K562 (cell line): Measurements from ENCODE around the gene CC2D2B. TPM values are rescaled to one million over a fixed set of nuclear protein-coding genes. Genes with fewer than 3 reads are reported as not detected.
A peak's percentile ranks its signal among the peaks of the same experiment; 100 is the strongest.

Experiments
- ATAC-seq: fragments of 200-7000 bp; cut with Tn5 transposase; 3 replicates; pipeline ENCODE4 v1.9.1; 2020; ENCODE audit warnings: moderate library complexity
- BruUV-seq: library from RNA; stranded (reverse); fragments of 400-500 nt; replicated peaks from 2 replicates; lab custom pipeline; 2021; lab: Mats Ljungman, UMichigan
- CTCF ChIA-PET: fragments of 300-600 bp; formaldehyde crosslinking; extraction: SDS; loops from one replicate; lab custom pipeline; 2021; ENCODE audit warnings: low intra/inter-chr PET ratio; lab: Yijun Ruan, JAX
- POLR2A ChIA-PET: fragments of 300-600, 350-650 bp; sonication (Branson Sonifier 250); formaldehyde crosslinking; extraction: SDS; loops from one replicate; lab custom pipeline; 2021; ENCODE audit warnings: antibody characterized with exemption, inconsistent platforms; lab: Yijun Ruan, JAX
- DNase-seq, 4 experiments: peaks; one replicate each; pipeline versions ENCODE4 v3.0.0 to v3.0.0-alpha.2; 2011 to 2018; ENCODE audit warnings: low spot score in 3 of 4, mixed read lengths in 3 of 4; ENCODE audit errors: extremely low read depth in 1 of 4
- FAIRE-seq: peaks from 2 replicates; lab custom pipeline; 2011; peaks lifted over from hg19 to GRCh38; lab: Jason Lieb, UNC
- H2AFZ ChIP-seq: 2 replicates; pipeline ENCODE4 v1.6.0; 2011; ENCODE audit warnings: low read depth, low read length, control low read depth, inconsistent platforms
- H3K27ac ChIP-seq: fragments of 200-600 bp; 3 replicates; pipeline ENCODE4 v1.8.0; 2011; ENCODE audit warnings: low read depth, mild to moderate bottlenecking, control low read depth, inconsistent platforms, low read length, moderate library complexity, mixed read lengths; ENCODE audit errors: extremely low read depth
- H3K27me3 ChIP-seq, 2 experiments: fragments of 300-600 bp in 1 of 2; 2 replicates in 1 of 2; 3 replicates in 1 of 2; pipeline versions ENCODE4 v1.6.0 to v1.8.0; 2011; ENCODE audit warnings: inconsistent platforms in 2 of 2, low read length in 2 of 2, mild to moderate bottlenecking in 1 of 2, mixed read lengths in 1 of 2, moderate library complexity in 1 of 2; ENCODE audit not compliant: control insufficient read depth in 2 of 2, insufficient read depth in 2 of 2
- H3K36me3 ChIP-seq: fragments of 300-600 bp; 3 replicates; pipeline ENCODE4 v1.8.0; 2011; ENCODE audit warnings: mild to moderate bottlenecking, low read length, inconsistent platforms; ENCODE audit not compliant: control insufficient read depth, insufficient read depth
- H3K4me1 ChIP-seq, 2 experiments: fragments of 200-600 bp in 1 of 2; replicated peaks in 1 of 2; 2 replicates in 1 of 2; 3 replicates in 1 of 2; pipeline versions ENCODE4 v1.5.1 to v1.8.0; 2011; ENCODE audit warnings: inconsistent platforms in 2 of 2, low read length in 2 of 2, mild to moderate bottlenecking in 1 of 2, mixed read lengths in 1 of 2, moderate library complexity in 1 of 2; ENCODE audit not compliant: control insufficient read depth in 2 of 2, insufficient read depth in 2 of 2
- H3K4me2 ChIP-seq: 2 replicates; pipeline ENCODE4 v1.6.1; 2011; ENCODE audit warnings: low read length, control low read depth, inconsistent platforms, mixed read lengths; ENCODE audit not compliant: insufficient read depth
- H3K4me3 ChIP-seq: fragments of 200-600 bp; sonication (generic), shearing (Covaris generic); 2 replicates; pipeline ENCODE4 v1.5.1; 2016; ENCODE audit warnings: control low read depth, inconsistent platforms
- H3K79me2 ChIP-seq: fragments of 200-600 bp; 3 replicates; pipeline ENCODE4 v1.8.0; 2011; ENCODE audit warnings: low read length, inconsistent platforms; ENCODE audit not compliant: control insufficient read depth, insufficient read depth
- H3K9ac ChIP-seq, 2 experiments: 2 replicates each; pipeline versions ENCODE4 v1.6.0 to v1.6.1; 2011; ENCODE audit warnings: low read depth in 2 of 2, low read length in 2 of 2, control low read depth in 1 of 2, inconsistent platforms in 1 of 2, mild to moderate bottlenecking in 1 of 2, mixed read lengths in 1 of 2; ENCODE audit not compliant: insufficient read depth in 1 of 2
- H3K9me1 ChIP-seq: one replicate; pipeline ENCODE4 v1.6.0; 2011; ENCODE audit warnings: inconsistent platforms, mild to moderate bottlenecking, low read length, moderate library complexity; ENCODE audit not compliant: control insufficient read depth, insufficient read depth
- H3K9me3 ChIP-seq: replicated peaks from 2 replicates; pipeline ENCODE4 v1.5.1; 2011; ENCODE audit warnings: low read depth, low read length, inconsistent platforms; ENCODE audit not compliant: control insufficient read depth, insufficient read depth
- H4K20me1 ChIP-seq: replicated peaks from 2 replicates; pipeline ENCODE4 v1.6.1; 2011; ENCODE audit warnings: low read length, inconsistent platforms, mixed read lengths; ENCODE audit not compliant: control insufficient read depth, insufficient read depth
- ARID1B ChIP-seq: fragments of 450-650 bp; IDR thresholded peaks from 2 replicates; pipeline ENCODE4 v1.6.1; 2016; ENCODE audit warnings: antibody characterized with exemption, mild to moderate bottlenecking, inconsistent platforms
- ATF7 ChIP-seq: fragments of 450-650 bp; IDR thresholded peaks from 2 replicates; pipeline ENCODE4 v1.7.1; 2014; ENCODE audit warnings: mild to moderate bottlenecking, moderate library complexity
- BACH1 ChIP-seq: fragments of 200-800 bp; sonication (Bioruptor generic); IDR thresholded peaks from 2 replicates; pipeline ENCODE4 v1.6.1; 2016; ENCODE audit warnings: missing genetic modification characterization, missing compliant biosample characterization
- CAMTA2 ChIP-seq: fragments of 250-450 bp; sonication (Bioruptor Pico); conservative IDR thresholded peaks from 2 replicates; pipeline ENCODE4 v1.5.1; 2022
- CREM ChIP-seq: IDR thresholded peaks from 2 replicates; pipeline ENCODE4 v1.6.1; 2014; ENCODE audit warnings: antibody characterized with exemption, low read depth
- CTBP1 ChIP-seq: fragments of 450-650 bp; IDR thresholded peaks from 2 replicates; pipeline ENCODE4 v1.6.1; 2016; ENCODE audit warnings: borderline replicate concordance
- GATA2 ChIP-seq: sonication (generic); formaldehyde crosslinking; IDR thresholded peaks from 2 replicates; pipeline ENCODE4 v1.4.0; 2020; ENCODE audit warnings: mild to moderate bottlenecking, missing genetic modification reagents
- LCOR ChIP-seq: sonication (generic); formaldehyde crosslinking; IDR thresholded peaks from 2 replicates; pipeline ENCODE4 v1.8.0; 2022; ENCODE audit warnings: mild to moderate bottlenecking, missing genetic modification reagents
- MTA2 ChIP-seq: fragments of 450-650 bp; IDR thresholded peaks from 2 replicates; pipeline ENCODE4 v1.6.1; 2016; ENCODE audit warnings: low read depth
- MYBL2 ChIP-seq, 2 experiments: fragments of 450-650 bp in 1 of 2; sonication (generic) in 1 of 2; formaldehyde crosslinking in 1 of 2; IDR thresholded peaks; 2 replicates each; pipeline versions ENCODE4 v1.6.1 to v1.8.1; 2017 to 2022; ENCODE audit warnings: borderline replicate concordance in 1 of 2, inconsistent platforms in 1 of 2, low read depth in 1 of 2, mild to moderate bottlenecking in 1 of 2, missing genetic modification reagents in 1 of 2, moderate library complexity in 1 of 2
- NCOA4 ChIP-seq: fragments of 450-650 bp; IDR thresholded peaks from 2 replicates; pipeline ENCODE4 v1.6.1; 2018; ENCODE audit warnings: mild to moderate bottlenecking; ENCODE audit not compliant: partially characterized antibody
- NCOR1 ChIP-seq: fragments of 450-650 bp; IDR thresholded peaks from 2 replicates; pipeline ENCODE4 v1.6.1; 2016; ENCODE audit warnings: mild to moderate bottlenecking, moderate library complexity
- PML ChIP-seq: IDR thresholded peaks from 2 replicates; pipeline ENCODE4 v1.6.1; 2012; ENCODE audit warnings: low read length, inconsistent platforms
- POLR2G ChIP-seq: fragments of 200-400 bp; formaldehyde crosslinking; IDR thresholded peaks from 2 replicates; pipeline ENCODE4 v1.6.1; 2017; ENCODE audit warnings: low read depth, mild to moderate bottlenecking, antibody characterized with exemption, low read length, moderate library complexity
- RB1 ChIP-seq: fragments of 450-650 bp; IDR thresholded peaks from 2 replicates; pipeline ENCODE4 v1.6.1; 2017; ENCODE audit warnings: low read depth, mild to moderate bottlenecking
- SIRT6 ChIP-seq: IDR thresholded peaks from one replicate; pipeline ENCODE4 v1.6.1; 2012; ENCODE audit warnings: low read depth, mild to moderate bottlenecking, control low read depth, inconsistent platforms, low read length, moderate library complexity
- SMAD4 ChIP-seq: fragments of 250-450 bp; sonication (Bioruptor Pico); conservative IDR thresholded peaks from 2 replicates; pipeline ENCODE4 v1.8.0; 2021; ENCODE audit warnings: inconsistent platforms, mild to moderate bottlenecking, moderate library complexity
- SRSF1 ChIP-seq: fragments of 200-400 bp; formaldehyde crosslinking; IDR thresholded peaks from 2 replicates; pipeline ENCODE4 v1.6.1; 2017; ENCODE audit warnings: mild to moderate bottlenecking, low read depth, low read length, moderate library complexity
- TEAD4 ChIP-seq, 2 experiments: sonication (generic) in 1 of 2; formaldehyde crosslinking in 1 of 2; IDR thresholded peaks; 2 replicates each; pipeline versions ENCODE4 v1.6.1 to v1.8.0; 2012 to 2022; ENCODE audit warnings: borderline replicate concordance in 1 of 2, inconsistent platforms in 1 of 2, low read length in 1 of 2, mild to moderate bottlenecking in 1 of 2, missing genetic modification reagents in 1 of 2
- ZBTB17 ChIP-seq: fragments of 450-650 bp; formaldehyde crosslinking; IDR thresholded peaks from 2 replicates; pipeline ENCODE4 v1.4.0; 2020; ENCODE audit warnings: mild to moderate bottlenecking
- ZC3H8 ChIP-seq: fragments of 450-650 bp; IDR thresholded peaks from 2 replicates; pipeline ENCODE4 v1.6.1; 2017
- ZNF3 ChIP-seq: fragments of 250-450 bp; sonication (Bioruptor Pico); IDR thresholded peaks from 2 replicates; pipeline ENCODE4 v1.5.0; 2021; ENCODE audit warnings: mild to moderate bottlenecking, moderate library complexity
- ZNF395 ChIP-seq: fragments of 200-800 bp; sonication (Bioruptor generic); IDR thresholded peaks from 2 replicates; pipeline ENCODE4 v1.6.1; 2017; ENCODE audit warnings: missing genetic modification characterization, missing compliant biosample characterization
- ZNF780A ChIP-seq: fragments of 250-450 bp; sonication (Bioruptor Pico); IDR thresholded peaks from 2 replicates; pipeline ENCODE4 v1.5.0; 2021; ENCODE audit warnings: mild to moderate bottlenecking
- WGBS: fragments of 100-300 bp; shearing (Covaris generic); methylation state at CpG from one replicate; pipeline ENCODE4 v1.1.6; 2016; ENCODE audit warnings: low coverage, mixed read lengths; ENCODE audit not compliant: insufficient coverage; ENCODE audit errors: missing lambda C conversion rate; 5-methylcytosine and 5-hydroxymethylcytosine counted together
- in situ Hi-C: fragments of 300-500 bp; cut with MboI; formaldehyde crosslinking; loops from 4 replicates; pipeline ENCODE4 v1.15.0; 2018; ENCODE audit warnings: inconsistent platforms, mixed read lengths
- intact Hi-C: fragments of 100-400 bp; cut with micrococcal nuclease; formaldehyde crosslinking; loops from 2 replicates; pipeline ENCODE4 v1.14.2; 2022
- polyA plus RNA-seq, 8 experiments: library from polyadenylated mRNA; depleted of rRNA in 4 of 8; stranded (reverse) in 5 of 8; unstranded in 3 of 8; fragments of >200 nt; fragmentation: Nextera tagmentation in 2 of 8; fragmentation: Illumina TruSeq in 1 of 8; extraction: Ambion mirVana in 2 of 8; extraction: Trizol in 1 of 8; gene quantifications; 2 replicates each; pipeline versions ENCODE4 v1.2.1 to v1.2.3, GENCODE V29; 2011 to 2014; ENCODE audit warnings: inconsistent platforms in 1 of 8, missing spikeins in 1 of 8
- total RNA-seq, 7 experiments: library from RNA; depleted of rRNA in 6 of 7; stranded (reverse); fragments of >200 nt in 6 of 7; fragmentation: Illumina TruSeq in 2 of 7; extraction: Trizol in 2 of 7; gene quantifications; 2 replicates each; pipeline versions ENCODE4 v1.2.1 to v1.2.3, GENCODE V29; 2011 to 2021; ENCODE audit warnings: low replicate concordance in 1 of 7

Gene CC2D2B
- total and polyA plus RNA-seq, 9 of the 15 experiments (the other 6 are each of a cell fraction or from before 2014, with no cell fraction given) = 0.10 to 0.34 (median 0.20) TPM; not detected in 5

- FAIRE-seq = peak; percentile 92
- Histone ChIP-seq H3K9me1 (peaks cover 3% of the 10 kb centered on the region), H3K4me2 (no peak overlapping the region), H4K20me1 (no peaks in the 10 kb centered on the region), H3K9ac (no peak overlapping the region), H3K9me3 (no peaks in the 10 kb centered on the region), H3K27ac (no peak overlapping the region; the same call in 2 of the 3 replicates), H3K79me2 (no peaks in the 10 kb centered on the region), H3K4me1 (peaks cover 8 to 34% of the 10 kb centered on the region in 2 experiments; a peak in 4 of 5 replicates), H3K27me3 (no peaks in the 10 kb centered on the region), H2AFZ (no peak overlapping the region), H3K36me3 (no peaks in the 10 kb centered on the region), H3K4me3 (no peak overlapping the region)
- in situ Hi-C loops (no loop called here), intact Hi-C loops (no loop called here)
- ChIA-PET POLR2A (interaction anchor here (0.8 kb wide), 1 partner anchor 11 kb away, joined by 3 read pairs; no protein-coding TSS in a partner anchor), CTCF (no interaction called here)
- peak; percentile 28 to 85 (median 42) for DNase-seq
- 0% methylated on average over 2 of the region's 2 CpGs for WGBS
- BruUV-seq = no TSS peak
- peak; percentile 91 for ATAC-seq
- TF ChIP-seq POLR2G (no peak), CREM (0 out of 2 replicates have a peak, but pooled peaks have one; percentile 15), ZNF395 (CRISPR knock-in tag) (no peak), GATA2 (0 out of 2 replicates have a peak, but pooled peaks have one; percentile 27), SMAD4 (CRISPR knock-in tag) (peak; percentile 73), SRSF1 (no peak), SIRT6 (no peak), ZC3H8 (no peak), TEAD4 (IDR thresholded peaks at IDR 0.05; ENCODE audit: low read length) (peak; percentile 81), TEAD4 (CRISPR knock-in tag; IDR thresholded peaks at IDR 0.05; ENCODE audit: borderline replicate concordance) (no peak), ATF7 (no peak), ARID1B (peak; percentile 75), NCOA4 (no peak), ZNF780A (CRISPR knock-in tag) (no peak), BACH1 (tag) (no peak), CTBP1 (peak; percentile 75; the same call in 1 of the 2 replicates), MTA2 (peak; percentile 23; the same call in 1 of the 2 replicates), NCOR1 (peak; percentile 76), CAMTA2 (CRISPR knock-in tag) (no peak), MYBL2 (IDR thresholded peaks at IDR 0.05; ENCODE audit: low read depth) (0 out of 2 replicates have a peak, but pooled peaks have one; percentile 50), MYBL2 (CRISPR knock-in tag; IDR thresholded peaks at IDR 0.05; ENCODE audit: borderline replicate concordance) (no peak), RB1 (no peak), ZBTB17 (CRISPR knock-in tag) (no peak), LCOR (CRISPR knock-in tag) (no peak), PML (0 out of 2 replicates have a peak, but pooled peaks have one; percentile 32), ZNF3 (CRISPR knock-in tag) (no peak)
Measured at GRCh38 chr10:96072674-96073073, 164.9 kb downstream of the CC2D2B start.
